ENCODE measurements around the gene LRRC36. TPM values are rescaled to one million over a fixed set of nuclear protein-coding genes. Genes with fewer than 3 reads are reported as not detected.

The LRRC36 gene
- total RNA-seq, 1 donor from 2014 or later: not detected

DNA sequence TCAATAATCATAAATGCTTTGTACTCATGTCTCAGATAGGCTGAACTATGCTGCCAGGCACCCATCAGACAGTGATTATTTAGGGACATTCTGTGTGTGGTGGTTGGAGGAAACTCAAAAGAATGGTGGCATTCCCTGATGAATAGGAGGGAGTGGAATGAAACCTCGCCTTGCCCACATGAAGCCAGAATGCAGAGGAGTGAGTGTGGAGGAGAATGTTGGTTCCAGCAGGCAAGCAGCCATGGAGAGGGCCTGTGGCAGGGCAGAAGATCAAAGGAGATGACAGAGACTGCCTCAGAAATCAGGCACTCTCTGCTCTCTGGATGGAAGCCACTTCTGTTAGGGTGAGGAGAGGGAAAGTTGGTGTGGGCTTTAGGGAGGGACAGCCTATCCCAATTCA, 22.6 kb upstream of the LRRC36 start:
- Histone ChIP-seq H3K9me3 (replicated peaks) (no peaks in the 10 kb centered on the region), H3K27ac (replicated peaks) (no peak overlapping the region), H3K4me3 (no peak overlapping the region), H3K36me3 (no peaks in the 10 kb centered on the region), H3K27me3 (ENCODE audit: low read depth) (no peaks in the 10 kb centered on the region), H3K4me1 (peaks cover 15% of the 10 kb centered on the region)
- TF ChIP-seq CTCF (IDR thresholded peaks at IDR 0.05; ENCODE audit: borderline replicate concordance): no peak
- DNase-seq: no peak
- intact Hi-C loops (cut with micrococcal nuclease): no loop called here

DNA sequence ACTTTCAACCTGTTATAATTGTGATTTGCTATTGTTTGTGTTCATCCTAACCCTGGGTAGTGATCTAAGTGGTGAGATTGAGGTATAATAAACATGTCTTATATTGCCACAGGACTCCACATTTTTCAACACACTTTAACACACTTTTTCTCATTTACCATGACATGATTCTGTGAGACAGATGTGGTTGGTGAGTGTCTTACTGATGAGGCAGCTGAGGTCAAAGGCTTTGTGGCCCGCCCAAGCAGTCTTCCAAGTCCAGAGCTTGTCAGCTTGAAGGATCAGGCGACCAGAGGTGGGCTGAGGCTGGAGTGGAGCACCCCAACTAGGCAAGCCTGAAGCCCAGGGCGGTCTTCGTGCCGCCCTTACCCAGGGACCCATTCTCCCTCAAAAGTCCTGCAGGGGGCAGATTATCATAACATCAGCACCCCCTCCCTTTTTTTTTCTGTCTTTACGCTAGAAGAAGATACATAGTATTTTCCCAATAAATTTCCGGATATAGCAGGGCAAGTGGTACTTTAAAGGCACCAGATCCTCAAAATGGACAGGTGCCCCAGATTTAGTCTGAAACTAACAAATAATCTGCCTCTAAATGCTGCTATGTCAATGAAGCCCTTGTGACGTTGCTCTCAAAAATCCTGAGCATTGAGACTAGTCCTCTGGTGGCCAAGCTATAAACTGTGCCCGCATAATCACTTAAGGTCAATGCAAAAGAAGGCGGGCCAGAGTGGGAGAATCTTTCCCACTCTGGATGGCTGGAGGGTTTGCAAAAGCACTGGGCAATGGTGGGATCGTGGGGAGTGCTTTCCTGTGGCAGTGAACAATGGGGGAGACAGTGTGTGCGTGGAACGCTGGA, 21.2 kb upstream of the LRRC36 start:
- no peak for DNase-seq
- peaks cover 15% of the 10 kb centered on the region for H3K4me1 ChIP-seq
- no peak overlapping the region for H3K27ac ChIP-seq (replicated peaks)
- intact Hi-C loops (cut with micrococcal nuclease): no loop called here
- no peaks in the 10 kb centered on the region for H3K9me3 ChIP-seq (replicated peaks)
- TF ChIP-seq CTCF (IDR thresholded peaks at IDR 0.05; ENCODE audit: borderline replicate concordance): no peak
- no peaks in the 10 kb centered on the region for H3K27me3 ChIP-seq (ENCODE audit: low read depth)
- no peak overlapping the region for H3K4me3 ChIP-seq
- no peaks in the 10 kb centered on the region for H3K36me3 ChIP-seq

GRCh38 chr16:67310561-67310960, 16.1 kb upstream of the LRRC36 start:
- H3K27me3 ChIP-seq (ENCODE audit: low read depth): peaks cover under 1% of the 10 kb centered on the region
- H3K9me3 ChIP-seq (replicated peaks): no peaks in the 10 kb centered on the region
- no peak for TF ChIP-seq CTCF (IDR thresholded peaks at IDR 0.05; ENCODE audit: borderline replicate concordance)
- intact Hi-C loops (cut with micrococcal nuclease): no loop called here
- H3K4me3 ChIP-seq: no peak overlapping the region
- no peaks in the 10 kb centered on the region for H3K4me1 ChIP-seq
- no peak overlapping the region for H3K27ac ChIP-seq (replicated peaks)
- no peak for DNase-seq
- no peaks in the 10 kb centered on the region for H3K36me3 ChIP-seq

GRCh38 chr16:67311607-67312488, 14.8 kb upstream of the LRRC36 start:
- TF ChIP-seq CTCF (IDR thresholded peaks at IDR 0.05; ENCODE audit: borderline replicate concordance): no peak
- Histone ChIP-seq H3K27me3 (ENCODE audit: low read depth) (peaks cover 13% of the 10 kb centered on the region), H3K4me3 (no peak overlapping the region), H3K27ac (replicated peaks) (no peak overlapping the region), H3K9me3 (replicated peaks) (no peaks in the 10 kb centered on the region), H3K36me3 (no peaks in the 10 kb centered on the region), H3K4me1 (no peaks in the 10 kb centered on the region)
- DNase-seq: no peak
- intact Hi-C loops (cut with micrococcal nuclease): no loop called here

DNA sequence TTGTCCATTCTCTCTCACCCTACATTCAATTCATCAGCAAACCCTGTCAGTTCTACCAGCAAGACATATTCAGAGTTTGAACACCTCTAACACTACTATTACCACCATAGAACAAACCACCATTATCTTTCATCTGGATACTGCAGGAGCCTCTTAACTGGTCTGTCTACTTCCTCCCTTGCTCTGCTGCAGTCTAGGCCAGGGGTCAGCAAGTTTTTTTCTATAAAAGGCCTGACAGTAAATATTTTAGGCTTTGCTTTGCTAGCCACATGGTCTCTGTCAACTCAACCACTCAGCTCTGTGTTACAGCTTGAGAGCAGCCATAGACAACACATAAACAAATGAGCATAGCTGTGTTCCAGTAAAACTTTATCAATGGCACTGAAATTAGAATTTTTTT, 13.9 kb upstream of the LRRC36 start:
- Histone ChIP-seq H3K27me3 (ENCODE audit: low read depth) (peaks cover 20% of the 10 kb centered on the region), H3K9me3 (replicated peaks) (no peaks in the 10 kb centered on the region), H3K4me3 (no peak overlapping the region), H3K4me1 (no peaks in the 10 kb centered on the region), H3K27ac (replicated peaks) (no peak overlapping the region), H3K36me3 (no peaks in the 10 kb centered on the region)
- no peak for TF ChIP-seq CTCF (IDR thresholded peaks at IDR 0.05; ENCODE audit: borderline replicate concordance)
- intact Hi-C loops (cut with micrococcal nuclease): no loop called here
- no peak for DNase-seq
